MM.1S (cell line): ENCODE results near the gene KCND2.

Experiments
- DNase-seq: peaks from one replicate; pipeline ENCODE4 v3.0.0-alpha.2; 2015
- H2AFZ ChIP-seq: fragments of 300-600 bp; sonication (generic); 2 replicates; pipeline ENCODE4 v1.6.0; 2016; ENCODE audit warnings: antibody characterized with exemption, low read length
- H3F3A ChIP-seq: fragments of 300-600 bp; sonication (generic); 2 replicates; pipeline ENCODE4 v1.6.1; 2016; ENCODE audit warnings: mild to moderate bottlenecking, antibody characterized with exemption, low read length, moderate library complexity, mixed read lengths; ENCODE audit not compliant: insufficient read depth
- H3K27ac ChIP-seq: fragments of 300-600 bp; sonication (generic); 2 replicates; pipeline ENCODE4 v1.5.1; 2016; ENCODE audit warnings: mild to moderate bottlenecking, low read length
- H3K27me3 ChIP-seq: fragments of 300-600 bp; sonication (generic); replicated peaks from 2 replicates; pipeline ENCODE4 v1.6.0; 2016; ENCODE audit warnings: low read length; ENCODE audit not compliant: insufficient read depth
- H3K36me3 ChIP-seq: fragments of 300-600 bp; sonication (generic); replicated peaks from 2 replicates; pipeline ENCODE4 v1.6.1; 2016; ENCODE audit warnings: mild to moderate bottlenecking, low read length, mixed read lengths; ENCODE audit not compliant: insufficient read depth
- H3K4me1 ChIP-seq: fragments of 300-600 bp; sonication (generic); 2 replicates; pipeline ENCODE4 v1.6.1; 2016; ENCODE audit warnings: low read length, mixed read lengths
- H3K4me2 ChIP-seq: fragments of 300-600 bp; sonication (generic); 2 replicates; pipeline ENCODE4 v1.6.0; 2016; ENCODE audit warnings: low read depth, low read length
- H3K4me3 ChIP-seq: fragments of 300-600 bp; sonication (generic); 2 replicates; pipeline ENCODE4 v1.5.1; 2016; ENCODE audit warnings: low read length, mixed read lengths
- H3K79me2 ChIP-seq: fragments of 300-600 bp; sonication (generic); 2 replicates; pipeline ENCODE4 v1.6.1; 2016; ENCODE audit warnings: mixed run types, low read length, mixed read lengths
- H3K9ac ChIP-seq: fragments of 300-600 bp; sonication (generic); 2 replicates; pipeline ENCODE4 v1.6.1; 2016; ENCODE audit warnings: low read length, mixed read lengths
- H3K9me2 ChIP-seq: fragments of 300-600 bp; sonication (generic); replicated peaks from 2 replicates; pipeline ENCODE4 v1.6.1; 2016; ENCODE audit warnings: mild to moderate bottlenecking, low read length, mixed read lengths; ENCODE audit not compliant: insufficient read depth
- H3K9me3 ChIP-seq: fragments of 300-600 bp; sonication (generic); replicated peaks from 2 replicates; pipeline ENCODE4 v1.6.1; 2016; ENCODE audit warnings: mild to moderate bottlenecking, low read length, mixed read lengths; ENCODE audit not compliant: insufficient read depth
- H4K20me1 ChIP-seq: fragments of 300-600 bp; sonication (generic); 2 replicates; pipeline ENCODE4 v1.6.1; 2016; ENCODE audit warnings: mild to moderate bottlenecking, low read length, moderate library complexity, mixed read lengths; ENCODE audit not compliant: insufficient read depth
- CTCF ChIP-seq: fragments of 300-600 bp; sonication (generic); IDR thresholded peaks from 2 replicates; pipeline ENCODE4 v1.5.1; 2016; ENCODE audit warnings: antibody characterized with exemption, low read length, mixed read lengths
- EZH2 ChIP-seq: fragments of 300-600 bp; sonication (generic); optimal IDR thresholded peaks from 2 replicates; pipeline ENCODE3; 2017; ENCODE audit warnings: low read depth, mild to moderate bottlenecking, antibody characterized with exemption, low read length, mixed read lengths
- EZH2phosphoT487 ChIP-seq: fragments of 300-600 bp; sonication (generic); IDR thresholded peaks from 2 replicates; pipeline ENCODE4 v1.6.1; 2018; ENCODE audit warnings: antibody characterized with exemption, low read length

The KCND2 gene

GRCh38 chr7:120473352-120473751, 200.4 kb downstream of the KCND2 start:
- DNase-seq, result no peak
- H3K27ac ChIP-seq, result no peak overlapping the region
- H3K79me2 ChIP-seq, result no peaks in the 10 kb centered on the region
- no peaks in the 10 kb centered on the region for H3K9me3 ChIP-seq
- no peak overlapping the region for H3K9ac ChIP-seq
- TF ChIP-seq CTCF (no peak), EZH2phosphoT487 (no peak), EZH2 (no peak)
- no peaks in the 10 kb centered on the region for H3K36me3 ChIP-seq
- no peak overlapping the region for H3K4me2 ChIP-seq
- no peaks in the 10 kb centered on the region for H4K20me1 ChIP-seq
- no peaks in the 10 kb centered on the region for H3K9me2 ChIP-seq
- H3K4me3 ChIP-seq, result no peak overlapping the region
- no peak overlapping the region for H2AFZ ChIP-seq
- no peaks in the 10 kb centered on the region for H3F3A ChIP-seq
- no peaks in the 10 kb centered on the region for H3K27me3 ChIP-seq
- H3K4me1 ChIP-seq, result no peaks in the 10 kb centered on the region

DNA sequence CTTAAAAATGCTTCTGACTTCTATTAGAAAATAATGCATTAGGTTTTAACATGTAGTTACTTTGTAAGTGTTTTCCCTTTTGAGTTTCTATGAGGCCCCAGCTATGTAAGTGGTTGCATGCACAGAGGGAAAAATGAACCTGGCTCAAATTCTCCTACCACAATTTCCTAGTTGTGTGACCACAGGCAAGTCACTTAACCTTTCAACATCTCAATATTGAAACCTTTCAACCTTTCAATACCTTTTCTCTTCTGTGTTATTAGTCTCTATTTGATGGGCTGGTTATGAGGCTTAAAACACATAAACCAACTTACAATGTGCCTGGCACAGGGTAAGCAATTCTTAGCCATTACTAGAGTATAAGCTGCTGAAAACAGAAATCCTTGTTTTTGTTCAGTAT, 203.0 kb downstream of the KCND2 start:
- Histone ChIP-seq H3K27me3 (no peaks in the 10 kb centered on the region), H3K79me2 (no peaks in the 10 kb centered on the region), H3F3A (no peaks in the 10 kb centered on the region), H2AFZ (no peak overlapping the region), H3K27ac (no peak overlapping the region), H3K4me3 (no peak overlapping the region), H3K9ac (no peak overlapping the region), H3K4me2 (no peak overlapping the region), H3K9me3 (no peaks in the 10 kb centered on the region), H3K4me1 (no peaks in the 10 kb centered on the region), H3K36me3 (no peaks in the 10 kb centered on the region), H4K20me1 (no peaks in the 10 kb centered on the region), H3K9me2 (no peaks in the 10 kb centered on the region)
- no peak for TF ChIP-seq CTCF
- TF ChIP-seq EZH2phosphoT487, result no peak
- DNase-seq, result no peak

DNA sequence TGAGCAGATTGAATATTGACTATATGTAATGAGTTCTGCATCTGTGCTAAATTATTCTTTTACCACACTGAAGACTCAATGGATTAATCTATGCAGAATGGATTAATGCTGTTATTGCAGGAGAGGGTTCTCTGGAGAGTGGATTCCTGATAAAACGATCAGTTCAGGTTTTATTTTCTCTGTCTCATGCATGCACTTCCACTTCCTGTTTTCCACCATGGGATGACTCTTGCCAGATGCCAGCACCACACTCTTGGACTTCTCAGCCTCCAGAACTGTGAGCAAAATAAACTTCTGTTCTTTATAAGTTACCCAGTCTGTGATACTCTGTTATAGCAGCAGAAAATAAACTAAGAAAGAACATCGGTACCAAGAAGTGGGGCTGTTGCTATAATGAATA, 207.5 kb downstream of the KCND2 start:
- no peaks in the 10 kb centered on the region for H3K9me3 ChIP-seq
- no peak overlapping the region for H2AFZ ChIP-seq
- DNase-seq, result no peak
- H3F3A ChIP-seq, result no peaks in the 10 kb centered on the region
- no peaks in the 10 kb centered on the region for H3K79me2 ChIP-seq
- H3K9ac ChIP-seq, result no peak overlapping the region
- no peaks in the 10 kb centered on the region for H3K36me3 ChIP-seq
- H4K20me1 ChIP-seq, result no peaks in the 10 kb centered on the region
- H3K27ac ChIP-seq, result no peak overlapping the region
- TF ChIP-seq CTCF (no peak), EZH2phosphoT487 (no peak), EZH2 (no peak)
- no peaks in the 10 kb centered on the region for H3K4me1 ChIP-seq
- no peaks in the 10 kb centered on the region for H3K27me3 ChIP-seq
- no peak overlapping the region for H3K4me3 ChIP-seq
- H3K9me2 ChIP-seq, result no peaks in the 10 kb centered on the region
- no peak overlapping the region for H3K4me2 ChIP-seq
